SJCRH30 (cell line): Measurements from ENCODE around the gene WDR90. TPM values are rescaled to one million over a fixed set of nuclear protein-coding genes. Genes with fewer than 3 reads are reported as not detected.
"Not testable (repeated sequence)": the region's sequence is repeated elsewhere in the genome, so short reads cannot be mapped to it uniquely, and the experiment has no call there.

Source experiments
- DNase-seq, 2 experiments: peaks; one replicate each; pipeline ENCODE4 v3.0.0-alpha.2; 2015 to 2020
- H3K27ac ChIP-seq: fragments of 250-450 bp; sonication (Bioruptor Pico); 2 replicates; pipeline ENCODE4 v1.5.1; 2020; ENCODE audit warnings: mild to moderate bottlenecking, moderate library complexity
- H3K27me3 ChIP-seq: fragments of 250-450 bp; sonication (Bioruptor Pico); 2 replicates; pipeline ENCODE4 v1.5.1; 2020; ENCODE audit warnings: mild to moderate bottlenecking, moderate library complexity
- H3K36me3 ChIP-seq: fragments of 250-450 bp; sonication (Bioruptor Pico); 2 replicates; pipeline ENCODE4 v1.5.1; 2020; ENCODE audit warnings: mild to moderate bottlenecking, moderate library complexity
- H3K4me1 ChIP-seq: fragments of 250-450 bp; sonication (Bioruptor Pico); 2 replicates; pipeline ENCODE4 v1.5.1; 2020; ENCODE audit warnings: mild to moderate bottlenecking, moderate library complexity
- H3K4me3 ChIP-seq: fragments of 250-450 bp; sonication (Bioruptor Pico); 2 replicates; pipeline ENCODE4 v1.5.1; 2020; ENCODE audit warnings: mild to moderate bottlenecking, moderate library complexity
- H3K9me3 ChIP-seq: fragments of 250-450 bp; sonication (Bioruptor Pico); replicated peaks from 2 replicates; pipeline ENCODE4 v1.5.1; 2020; ENCODE audit warnings: mild to moderate bottlenecking, moderate library complexity
- total RNA-seq: library from RNA; depleted of rRNA; stranded (reverse); fragments of >200 nt; shearing (Covaris generic); gene quantifications from 2 replicates; pipeline ENCODE4 v1.2.3, GENCODE V29; 2014

The WDR90 gene
- total RNA-seq, 1 experiment from 2014 or later: 18.3 TPM

- Histone ChIP-seq H3K27ac (no peak overlapping the region), H3K9me3 (no peaks in the 10 kb centered on the region), H3K27me3 (peaks cover 35% of the 10 kb centered on the region), H3K4me1 (no peaks in the 10 kb centered on the region), H3K36me3 (no peaks in the 10 kb centered on the region), H3K4me3 (no peak overlapping the region)
- DNase-seq: no peak
Observed at GRCh38 chr16:704047-704446, 54.9 kb downstream of the WDR90 start.

DNA sequence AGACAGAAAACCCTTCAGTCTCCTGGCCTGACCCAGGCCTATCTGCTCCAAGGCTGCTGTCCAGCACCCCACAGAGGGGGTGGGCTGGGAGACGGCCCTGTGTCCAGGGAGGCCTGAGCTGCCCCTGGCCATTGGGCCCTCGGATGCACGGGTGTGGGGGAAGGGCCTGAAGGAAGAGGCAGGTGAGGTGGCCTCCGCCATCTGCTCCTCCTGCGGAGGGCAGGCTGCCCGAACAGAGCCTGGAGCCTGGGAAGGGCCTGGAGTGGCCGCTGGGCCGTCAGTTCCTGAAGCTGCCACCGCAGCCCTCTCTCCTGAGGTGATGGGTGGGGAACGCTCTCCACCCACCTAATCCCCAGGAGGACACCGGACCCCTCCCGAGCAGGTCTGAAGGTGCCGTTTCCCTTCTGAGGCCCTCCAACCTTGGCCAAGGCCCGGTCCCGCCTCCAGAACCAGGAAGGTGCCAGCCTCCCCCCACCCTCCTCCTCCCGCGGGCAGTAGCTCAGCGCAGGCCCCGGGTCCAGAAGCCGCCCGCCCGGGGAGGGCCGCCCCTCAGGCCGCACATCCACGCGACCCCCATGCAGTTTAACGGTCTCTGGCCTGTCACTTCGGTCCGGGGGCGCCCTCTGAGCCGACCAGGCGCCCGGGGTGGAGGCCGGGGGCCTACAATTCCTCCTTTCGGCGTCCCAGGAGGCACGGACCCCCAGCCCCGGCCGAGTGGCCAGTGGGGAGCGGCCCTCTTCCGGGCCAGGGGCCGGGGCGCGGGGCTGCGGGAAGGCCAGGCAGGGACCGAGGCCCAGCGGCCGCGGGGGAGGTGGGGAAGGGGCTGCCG is 55.6 kb downstream of the WDR90 start:
- Histone ChIP-seq H3K4me3 (peak overlapping the region; percentile 35), H3K27me3 (peaks cover 35% of the 10 kb centered on the region), H3K27ac (no peak overlapping the region), H3K36me3 (no peaks in the 10 kb centered on the region), H3K4me1 (peaks cover 1% of the 10 kb centered on the region), H3K9me3 (no peaks in the 10 kb centered on the region)
- no peak for DNase-seq

GRCh38 chr16:705431-706188 is 56.4 kb downstream of the WDR90 start, which contains the start of gene FBXL16:
FBXL16 (minus strand) TSS chr16:705801; CDS start chr16:697405, 8,396 bp downstream.
- H3K27ac ChIP-seq: no peak within 1 kb of the TSS
- peak within 1 kb of the TSS; percentile 35 for H3K4me3 ChIP-seq
- peak in 1 of 2 experiments; percentile 43 for DNase-seq

GRCh38 chr16:706189-707061 is 57.3 kb downstream of the WDR90 start:
- H3K9me3 ChIP-seq: no peaks in the 10 kb centered on the region
- peaks cover 18% of the 10 kb centered on the region for H3K4me1 ChIP-seq
- H3K4me3 ChIP-seq: peak overlapping the region; percentile 28; the same call in 1 of the 2 replicates
- H3K27ac ChIP-seq: no peak overlapping the region
- H3K36me3 ChIP-seq: no peaks in the 10 kb centered on the region
- DNase-seq: no peak
- peaks cover 29% of the 10 kb centered on the region for H3K27me3 ChIP-seq

More at GRCh38 chr16:705431-706188, 56.4 kb downstream of the WDR90 start, which contains the start of gene FBXL16:
- H3K27me3 ChIP-seq: peaks cover 35% of the 10 kb centered on the region
- H3K36me3 ChIP-seq: no peaks in the 10 kb centered on the region
- peaks cover 10% of the 10 kb centered on the region for H3K4me1 ChIP-seq
- no peaks in the 10 kb centered on the region for H3K9me3 ChIP-seq

GRCh38 chr16:707062-707538 is 57.9 kb downstream of the WDR90 start:
- Histone ChIP-seq H3K27ac (no peak overlapping the region), H3K27me3 (peaks cover 22% of the 10 kb centered on the region), H3K4me3 (no peak overlapping the region), H3K4me1 (peaks cover 22% of the 10 kb centered on the region), H3K9me3 (no peaks in the 10 kb centered on the region), H3K36me3 (no peaks in the 10 kb centered on the region)
- DNase-seq: no peak

GRCh38 chr16:708019-708418 is 58.9 kb downstream of the WDR90 start:
- H3K36me3 ChIP-seq: no peaks in the 10 kb centered on the region
- H3K9me3 ChIP-seq: no peaks in the 10 kb centered on the region
- no peak overlapping the region for H3K4me3 ChIP-seq
- DNase-seq: no peak
- peaks cover 25% of the 10 kb centered on the region for H3K4me1 ChIP-seq
- H3K27ac ChIP-seq: no peak overlapping the region
- H3K27me3 ChIP-seq: peaks cover 15% of the 10 kb centered on the region

DNA sequence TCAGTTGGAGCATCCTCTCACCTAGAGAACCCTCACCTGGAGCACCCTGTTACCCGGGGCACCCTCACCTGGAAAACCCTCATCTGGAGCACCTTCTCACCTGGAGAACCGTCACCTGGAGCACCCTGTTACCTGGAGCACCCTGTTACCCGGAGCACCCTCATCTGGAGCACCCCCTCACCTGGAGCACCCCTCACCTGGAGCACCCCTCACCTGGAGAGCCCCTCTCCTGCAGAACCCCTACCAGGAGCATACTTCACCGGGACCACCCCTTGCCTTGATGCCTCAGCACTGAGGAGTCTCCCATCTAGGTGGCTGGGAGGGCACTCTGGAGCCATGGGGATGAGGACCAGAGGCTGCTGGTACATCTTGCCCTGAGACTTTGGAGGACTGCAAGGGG is 59.8 kb downstream of the WDR90 start:
- no peaks in the 10 kb centered on the region for H3K36me3 ChIP-seq
- no peaks in the 10 kb centered on the region for H3K9me3 ChIP-seq
- DNase-seq: no peak
- peaks cover 6% of the 10 kb centered on the region for H3K27me3 ChIP-seq
- peaks cover 29% of the 10 kb centered on the region for H3K4me1 ChIP-seq
- H3K27ac ChIP-seq: no peak overlapping the region
- H3K4me3 ChIP-seq: no peak overlapping the region

- DNase-seq: peak; percentile 95 to 96
- Histone ChIP-seq H3K27me3 (peaks cover 1% of the 10 kb centered on the region; the same call in 1 of the 2 replicates), H3K36me3 (no peaks in the 10 kb centered on the region), H3K27ac (peak overlapping the region; percentile 40), H3K4me1 (peaks cover 36% of the 10 kb centered on the region), H3K4me3 (no peak overlapping the region), H3K9me3 (no peaks in the 10 kb centered on the region)
Observed at GRCh38 chr16:709566-710499, 60.7 kb downstream of the WDR90 start.

GRCh38 chr16:710500-711075 is 61.4 kb downstream of the WDR90 start:
- Histone ChIP-seq H3K9me3 (no peaks in the 10 kb centered on the region), H3K27me3 (no peaks in the 10 kb centered on the region), H3K4me1 (peaks cover 36% of the 10 kb centered on the region), H3K27ac (peak overlapping the region; percentile 40; the same call in 1 of the 2 replicates), H3K36me3 (no peaks in the 10 kb centered on the region), H3K4me3 (no peak overlapping the region)
- DNase-seq: peak; percentile 42 to 57

GRCh38 chr16:711084-711483 is 61.9 kb downstream of the WDR90 start:
- no peak for DNase-seq
- no peaks in the 10 kb centered on the region for H3K9me3 ChIP-seq
- H3K4me1 ChIP-seq: peaks cover 37% of the 10 kb centered on the region
- H3K27me3 ChIP-seq: no peaks in the 10 kb centered on the region
- no peak overlapping the region for H3K27ac ChIP-seq
- H3K36me3 ChIP-seq: no peaks in the 10 kb centered on the region
- H3K4me3 ChIP-seq: no peak overlapping the region

DNA sequence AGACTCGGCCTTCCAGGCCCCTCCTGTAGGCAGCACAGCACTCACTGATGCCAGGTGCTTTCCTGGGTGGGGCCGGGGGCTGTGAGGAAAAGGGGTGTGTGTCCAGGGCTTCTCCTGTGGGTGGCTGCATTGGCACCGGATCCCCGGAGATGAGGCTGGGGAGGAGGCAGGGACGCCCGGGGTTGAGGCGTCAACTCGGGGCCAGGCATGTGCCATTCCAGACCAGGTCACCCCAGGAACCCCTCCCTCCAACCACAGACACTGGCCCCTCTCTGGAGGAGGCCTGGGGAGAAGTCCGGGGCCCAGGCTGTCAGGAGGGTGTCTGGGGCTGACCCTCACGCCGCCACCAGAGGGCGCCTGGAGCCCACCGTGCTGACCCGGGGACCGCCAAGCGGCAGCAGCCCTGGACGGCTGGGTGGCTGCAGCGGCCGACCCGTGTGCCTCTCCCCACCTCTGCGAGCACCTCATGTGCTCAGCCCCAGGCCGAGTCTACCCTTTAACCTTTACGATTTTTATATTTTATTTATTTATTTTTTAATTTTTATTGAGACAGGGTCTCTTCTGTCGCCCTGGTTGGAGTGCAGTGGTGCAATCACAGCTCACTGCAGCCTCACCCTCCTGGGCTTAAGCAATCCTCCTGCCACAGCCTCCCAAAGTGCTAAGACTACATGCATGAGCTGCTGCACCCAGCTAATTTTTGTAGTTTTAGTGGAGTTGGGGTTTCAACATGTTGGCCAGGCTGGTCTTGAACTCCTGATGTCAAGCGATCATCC is 62.6 kb downstream of the WDR90 start:
- Histone ChIP-seq H3K4me3 (no peak overlapping the region), H3K36me3 (no peaks in the 10 kb centered on the region), H3K4me1 (peaks cover 42% of the 10 kb centered on the region), H3K27ac (no peak overlapping the region), H3K9me3 (no peaks in the 10 kb centered on the region), H3K27me3 (no peaks in the 10 kb centered on the region)
- peak; percentile 81 to 86 for DNase-seq

DNA sequence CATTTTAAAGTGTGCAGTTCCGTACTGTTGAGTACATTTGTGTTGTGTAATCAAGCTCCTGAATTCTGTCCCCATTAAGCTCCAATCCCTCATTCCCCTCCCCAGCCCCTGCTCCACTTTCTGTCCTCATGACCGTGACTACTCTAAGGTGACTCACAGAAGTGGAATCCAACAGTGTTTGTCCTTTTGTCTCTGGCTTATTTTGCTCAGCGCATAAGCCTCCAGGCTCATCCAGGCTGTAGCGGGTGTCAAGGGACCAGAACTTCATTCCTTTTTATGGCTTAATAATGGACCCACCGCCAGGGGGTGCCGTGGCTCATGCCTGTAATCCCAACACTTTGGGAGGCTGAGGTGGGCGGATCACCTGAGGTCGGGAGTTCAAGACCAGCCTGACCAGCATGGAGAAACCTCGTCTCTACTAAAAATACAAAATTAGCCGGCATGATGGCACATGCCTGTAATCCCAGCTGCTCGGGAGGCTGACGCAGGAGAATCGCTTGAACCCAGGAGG is 63.6 kb downstream of the WDR90 start:
- H3K4me1 ChIP-seq: peaks cover 42% of the 10 kb centered on the region
- not testable (repeated sequence) for H3K4me3 ChIP-seq, H3K27ac ChIP-seq, H3K27me3 ChIP-seq, H3K36me3 ChIP-seq, H3K9me3 ChIP-seq
- peak; percentile 85 to 90 for DNase-seq
